Stimulated activated naive CD8-positive, alpha-beta T cell treated with anti-CD3 and anti-CD28 coated beads, Interleukin-15, Interleukin-2, amounts not matched to agents 100 U/mL and 50 U/mL, for 24 hours (primary cell): ENCODE measurements around the gene TMEM132A.
"Not testable (repeated sequence)": the region's sequence is repeated elsewhere in the genome, so short reads cannot be mapped to it uniquely, and the experiment has no call there.

Experiments used
- ATAC-seq: fragments of 150-1000 bp; cut with Tn5 transposase; one replicate; pipeline ENCODE4 v1.10.0; 2021
- DNase-seq: peaks from one replicate; pipeline ENCODE4 v3.0.0; 2021

Gene TMEM132A

DNA sequence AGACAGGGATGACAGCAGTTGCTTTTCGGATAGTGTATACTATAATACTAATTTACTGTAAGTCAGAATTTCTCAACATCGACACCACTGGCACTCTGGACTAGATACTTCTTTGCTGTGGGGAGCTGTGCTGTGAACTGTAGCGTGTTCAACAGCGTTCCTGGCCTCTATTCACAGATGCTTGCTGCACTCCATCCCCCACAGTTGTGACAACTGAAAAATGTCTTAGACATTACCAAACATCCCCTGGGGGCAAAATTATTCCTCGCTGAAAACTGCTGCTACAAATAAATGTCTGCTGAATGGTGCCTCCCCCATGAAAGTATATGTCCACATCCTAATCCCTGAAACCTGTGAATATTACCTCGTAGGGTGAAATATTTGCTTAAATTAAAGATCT is 35.2 kb downstream of the TMEM132A start:
- DNase-seq (no peak), ATAC-seq (no peak)

DNA sequence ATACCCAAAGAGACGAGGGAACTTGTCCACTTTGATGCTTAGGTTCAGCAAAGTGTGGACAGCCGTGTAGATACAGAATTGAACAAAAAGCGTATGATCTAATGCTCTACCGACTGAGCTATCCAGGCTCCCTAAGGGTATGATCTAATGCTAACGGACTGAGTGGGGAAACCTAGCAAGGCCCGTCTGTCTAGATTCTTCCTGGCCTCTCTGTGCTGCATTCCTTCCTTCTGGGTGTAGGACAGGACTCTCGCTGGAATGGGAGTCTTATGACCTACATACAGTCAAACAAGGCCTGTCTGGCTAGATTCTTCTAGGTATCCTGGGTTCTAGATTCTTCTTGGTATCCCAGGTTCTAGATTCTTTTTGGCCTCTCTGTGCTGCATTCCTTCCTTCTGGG is 36.1 kb downstream of the TMEM132A start:
- DNase-seq (no peak), ATAC-seq (no peak)

DNA sequence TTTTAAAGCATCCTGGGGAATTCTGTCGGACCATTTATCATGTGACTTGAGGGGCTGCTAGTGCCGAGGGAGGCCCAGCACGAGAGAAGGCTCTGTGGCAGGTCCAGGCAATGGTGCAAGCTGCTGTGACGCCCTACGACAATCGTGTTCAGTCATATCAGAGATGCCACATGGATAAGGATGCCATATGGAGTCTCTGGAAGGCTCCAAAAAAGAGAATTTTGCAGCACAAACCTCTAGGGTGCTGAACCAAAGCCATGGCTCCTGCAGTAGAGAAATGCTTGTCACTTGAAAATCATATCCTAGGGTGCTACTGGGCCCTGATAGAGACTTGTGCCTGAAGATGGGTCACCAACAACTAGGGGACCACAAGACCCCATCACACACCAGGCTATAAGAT is 40.5 kb downstream of the TMEM132A start:
- ATAC-seq (no peak), DNase-seq (no peak)

DNA sequence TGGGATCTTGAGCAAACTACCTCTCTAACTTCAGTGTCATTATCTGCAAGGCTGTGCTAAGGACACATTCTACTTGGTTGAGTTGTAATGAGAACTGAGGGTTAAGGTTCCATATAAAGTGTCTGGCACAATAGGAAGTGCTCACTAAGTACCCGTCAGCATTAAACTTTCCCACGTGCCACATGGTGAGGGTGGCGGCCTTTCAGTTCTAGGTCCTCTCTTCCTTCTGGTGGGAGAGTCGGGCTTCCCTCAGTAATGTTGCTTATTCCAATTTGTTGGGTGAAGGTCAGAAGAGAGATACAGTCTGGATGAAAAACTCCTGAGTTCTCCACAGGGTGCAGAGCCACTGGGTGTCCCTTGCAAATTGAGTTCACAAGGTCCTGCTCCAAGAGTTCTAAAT is 42.6 kb downstream of the TMEM132A start:
- no peak for ATAC-seq

DNA sequence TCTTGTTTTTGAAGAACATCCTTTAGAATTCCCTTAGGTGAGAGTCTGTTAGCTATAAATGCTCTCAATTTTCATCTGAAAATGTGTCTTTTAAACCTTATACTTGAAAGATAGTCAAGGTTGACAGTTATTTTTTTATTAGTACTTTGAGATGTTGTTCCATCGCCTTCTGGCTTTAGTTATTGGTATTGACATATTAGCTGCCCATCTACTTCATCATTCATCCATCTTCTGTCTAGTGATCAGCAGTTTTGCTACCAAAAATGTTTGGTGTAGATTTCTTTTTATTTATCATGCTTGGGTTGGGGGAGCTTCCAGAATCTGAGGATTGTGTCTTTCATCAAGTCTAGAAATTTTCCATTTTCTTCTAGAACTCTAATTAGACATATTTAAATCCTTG is 44.0 kb downstream of the TMEM132A start:
- no peak for ATAC-seq
- no peak for DNase-seq

More for the DNA sequence above, 42.6 kb downstream of the TMEM132A start:
- DNase-seq, result no peak

DNA sequence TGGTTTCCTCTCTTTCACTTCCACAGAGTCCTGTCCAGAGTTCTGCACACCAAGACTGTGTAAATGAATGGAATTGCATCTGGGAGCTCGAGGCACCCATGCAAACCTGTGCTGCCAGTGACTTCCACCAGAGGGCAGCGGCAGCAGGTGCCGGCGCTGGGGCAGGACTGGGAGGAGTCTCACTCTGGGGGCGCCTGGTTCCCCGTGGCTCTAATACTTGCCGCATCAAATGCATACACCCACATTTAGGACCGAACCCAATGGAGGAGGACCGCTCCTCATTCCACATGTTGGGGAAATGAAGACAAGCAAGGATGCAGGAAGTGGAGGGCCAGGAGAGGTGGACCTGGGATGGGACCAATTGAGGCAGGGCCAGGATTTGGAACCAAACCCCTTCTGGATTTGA is 46.1 kb downstream of the TMEM132A start:
- DNase-seq (peak; percentile 87), ATAC-seq (peak; percentile 57)

DNA sequence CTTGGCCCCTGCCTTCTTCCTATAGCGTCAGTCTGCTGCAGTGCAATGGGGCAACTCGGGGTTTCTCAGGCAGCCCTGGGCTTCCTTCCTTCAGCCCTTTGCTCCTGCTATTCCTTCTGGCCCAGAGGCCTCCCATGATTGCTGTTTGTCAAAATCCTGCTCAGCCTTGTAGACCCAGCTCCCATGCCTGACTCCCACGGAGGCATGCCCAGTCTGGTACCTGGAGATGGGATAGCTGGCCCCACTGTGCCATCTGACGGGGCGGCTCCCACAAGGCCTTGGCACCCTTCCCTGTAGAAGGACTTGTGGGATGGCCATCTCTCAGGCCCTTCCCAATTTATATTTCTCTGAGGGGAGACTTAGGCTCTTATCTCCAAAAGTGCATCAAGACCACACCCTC is 46.6 kb downstream of the TMEM132A start:
- ATAC-seq (no peak), DNase-seq (no peak)

DNA sequence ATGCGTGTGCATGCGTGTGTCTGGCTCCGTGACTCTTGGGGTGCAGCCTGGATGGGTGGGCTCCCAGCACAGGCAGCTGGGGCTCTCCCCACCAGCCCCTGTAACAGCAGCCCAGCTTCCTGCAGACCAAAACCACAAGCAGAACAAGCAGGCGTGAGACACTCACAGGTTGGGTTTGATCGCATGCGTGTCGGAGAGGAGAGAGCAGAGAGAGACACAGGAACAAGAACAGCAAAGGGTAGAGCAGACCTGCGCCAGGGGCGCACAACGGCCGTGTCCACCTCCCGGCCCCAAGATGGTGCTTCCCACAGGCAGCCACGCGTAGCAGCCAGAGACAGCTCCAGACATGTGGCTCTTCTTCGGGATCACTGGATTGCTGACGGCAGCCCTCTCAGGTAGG is 47.3 kb downstream of the TMEM132A start, which contains the start of gene CD6:
CD6 (plus strand) TSS at position 161 of the 400 bp plus-strand sequence; CDS start at position 347, 186 bp downstream.
- ATAC-seq, result peak; percentile 69
- peak; percentile 67 for DNase-seq

DNA sequence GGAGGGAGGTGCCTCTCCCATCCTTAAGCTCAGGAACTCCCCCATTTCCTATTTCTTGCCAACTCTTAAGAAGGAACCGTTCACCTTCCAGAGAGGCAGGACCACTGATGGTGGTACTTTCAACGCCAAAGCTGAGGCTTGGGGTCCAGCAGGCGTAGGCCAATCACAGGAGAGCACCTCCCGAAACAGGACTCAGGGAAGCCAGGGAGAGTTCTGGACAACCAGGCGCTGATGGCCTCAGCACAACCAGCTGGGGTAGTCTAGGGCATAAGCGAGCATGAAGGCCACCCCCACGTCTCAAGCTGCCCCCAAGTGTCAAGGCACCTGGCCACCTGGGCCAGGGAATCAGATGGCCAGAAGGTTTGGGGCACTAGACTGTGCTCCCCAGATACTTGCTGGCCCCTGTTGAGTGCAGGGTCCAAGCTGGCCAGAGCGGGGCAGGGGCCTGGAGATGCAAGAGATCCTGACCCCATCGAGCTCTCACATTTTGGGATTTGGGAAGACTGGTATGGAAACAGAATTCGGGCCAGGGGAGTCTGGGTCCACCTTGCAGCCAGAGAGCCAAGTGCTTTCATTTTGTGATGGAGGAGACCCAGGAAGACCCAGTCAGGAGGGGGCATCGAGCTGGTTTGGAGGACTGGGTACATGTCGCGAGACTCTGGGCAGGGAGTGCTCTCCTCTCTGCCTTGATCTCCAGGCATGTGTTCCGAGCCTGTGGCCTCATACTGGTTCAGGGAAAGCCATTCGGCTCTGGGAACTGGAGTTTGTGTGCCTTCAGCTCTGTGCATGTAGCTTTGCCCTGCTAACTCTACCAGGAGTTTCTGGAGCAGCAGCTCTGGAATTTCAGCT is 48.1 kb downstream of the TMEM132A start:
- ATAC-seq, result peak; percentile 26
- DNase-seq, result no peak

DNA sequence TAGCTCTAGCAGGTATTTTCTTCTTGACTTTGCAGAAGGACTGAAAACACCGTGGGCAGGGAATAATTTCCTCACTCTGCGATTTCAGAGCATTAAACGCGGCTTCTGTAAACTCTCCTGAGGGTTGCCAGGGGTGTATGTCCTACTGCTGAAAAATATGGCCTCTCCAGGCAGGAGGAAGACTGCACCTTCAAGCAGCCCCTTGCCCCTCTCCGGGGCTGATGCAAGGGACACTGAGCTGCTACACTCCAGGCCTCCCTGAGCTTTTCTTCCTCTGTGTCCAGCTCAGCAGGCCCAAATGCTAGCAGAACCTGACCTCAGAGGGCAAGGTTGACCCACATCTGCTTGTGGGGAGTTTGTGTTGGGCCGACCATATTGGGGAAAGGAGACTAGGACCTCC is 49.4 kb downstream of the TMEM132A start:
- DNase-seq (no peak), ATAC-seq (no peak)

DNA sequence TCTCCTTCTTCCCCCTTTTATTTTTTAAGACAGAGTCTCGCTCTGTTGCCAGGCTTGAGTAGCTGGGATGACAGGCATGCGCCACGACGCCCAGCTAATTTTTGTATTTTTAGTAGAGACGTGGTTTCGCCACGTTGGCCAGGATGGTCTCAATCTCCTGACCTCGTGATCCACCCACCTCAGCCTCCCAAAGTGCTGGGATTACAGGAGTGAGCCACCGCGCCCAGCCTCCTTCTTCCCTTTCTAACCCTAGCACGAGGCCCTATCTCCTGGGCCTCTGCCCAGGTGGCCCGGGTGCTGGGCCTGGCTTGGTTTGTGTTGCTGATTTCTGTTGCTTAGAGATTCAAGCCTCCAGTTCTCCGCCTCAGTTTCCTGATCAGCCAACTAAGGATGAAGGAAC is 50.1 kb downstream of the TMEM132A start:
- ATAC-seq, DNase-seq: not testable (repeated sequence)

DNA sequence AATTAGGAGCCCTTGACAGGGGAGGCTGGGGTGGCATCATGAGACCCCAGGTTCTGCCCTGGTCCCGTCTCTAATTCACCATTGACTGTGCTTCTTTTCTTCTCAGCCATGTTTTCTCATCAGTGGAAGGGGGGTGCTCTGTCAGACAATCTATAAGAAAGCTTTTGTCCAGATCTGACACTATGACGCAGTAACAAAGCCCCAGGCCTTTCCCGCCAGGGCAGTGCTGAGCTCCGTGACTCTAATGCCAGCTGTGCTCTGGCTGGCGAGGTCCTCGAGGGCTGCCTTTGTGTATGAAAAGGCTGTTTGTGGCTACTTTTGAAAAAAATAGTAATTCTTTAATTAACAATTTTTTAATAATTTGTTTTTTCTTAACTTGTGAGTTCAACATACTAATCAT is 50.5 kb downstream of the TMEM132A start:
- DNase-seq, result no peak
- ATAC-seq, result no peak

DNA sequence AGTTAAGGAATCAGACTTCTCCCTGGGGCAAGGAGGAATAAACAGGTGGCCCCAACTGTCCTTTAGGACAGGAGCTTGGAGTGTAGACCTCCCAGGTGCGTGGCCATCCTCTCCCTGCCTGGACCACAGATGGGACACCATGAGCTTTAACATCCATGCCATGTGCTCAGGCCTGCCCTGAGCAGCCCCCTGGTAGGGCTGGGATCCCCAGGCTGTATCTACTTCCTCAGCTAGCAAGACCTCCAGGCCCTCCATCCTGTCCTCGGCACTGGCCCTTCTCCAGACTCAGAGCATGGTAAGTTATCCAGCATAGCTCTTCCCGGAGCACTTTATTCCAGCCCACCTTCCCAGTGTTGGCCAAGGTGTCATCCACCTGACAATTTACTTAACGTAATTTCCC is 53.0 kb downstream of the TMEM132A start:
- ATAC-seq, result no peak
- DNase-seq, result no peak

DNA sequence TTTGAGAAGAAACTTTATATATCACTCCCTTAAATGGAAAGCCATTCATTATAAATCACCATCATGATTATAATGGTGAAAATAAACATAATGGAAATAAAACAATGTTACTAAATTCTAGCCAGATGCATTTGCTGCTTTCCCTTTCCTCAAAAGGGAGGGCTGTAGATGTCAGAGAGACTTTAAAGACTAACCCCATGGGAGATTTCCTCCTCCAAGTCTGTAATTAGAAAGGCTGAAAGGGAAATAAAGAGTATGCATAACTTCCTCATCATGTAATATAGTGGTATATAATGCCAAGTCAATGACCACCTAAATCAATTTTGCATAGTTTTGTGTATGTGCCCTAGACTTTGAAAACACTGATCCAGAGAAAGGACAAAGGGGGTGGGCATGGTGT is 53.6 kb downstream of the TMEM132A start:
- DNase-seq, result no peak
- ATAC-seq, result no peak

DNA sequence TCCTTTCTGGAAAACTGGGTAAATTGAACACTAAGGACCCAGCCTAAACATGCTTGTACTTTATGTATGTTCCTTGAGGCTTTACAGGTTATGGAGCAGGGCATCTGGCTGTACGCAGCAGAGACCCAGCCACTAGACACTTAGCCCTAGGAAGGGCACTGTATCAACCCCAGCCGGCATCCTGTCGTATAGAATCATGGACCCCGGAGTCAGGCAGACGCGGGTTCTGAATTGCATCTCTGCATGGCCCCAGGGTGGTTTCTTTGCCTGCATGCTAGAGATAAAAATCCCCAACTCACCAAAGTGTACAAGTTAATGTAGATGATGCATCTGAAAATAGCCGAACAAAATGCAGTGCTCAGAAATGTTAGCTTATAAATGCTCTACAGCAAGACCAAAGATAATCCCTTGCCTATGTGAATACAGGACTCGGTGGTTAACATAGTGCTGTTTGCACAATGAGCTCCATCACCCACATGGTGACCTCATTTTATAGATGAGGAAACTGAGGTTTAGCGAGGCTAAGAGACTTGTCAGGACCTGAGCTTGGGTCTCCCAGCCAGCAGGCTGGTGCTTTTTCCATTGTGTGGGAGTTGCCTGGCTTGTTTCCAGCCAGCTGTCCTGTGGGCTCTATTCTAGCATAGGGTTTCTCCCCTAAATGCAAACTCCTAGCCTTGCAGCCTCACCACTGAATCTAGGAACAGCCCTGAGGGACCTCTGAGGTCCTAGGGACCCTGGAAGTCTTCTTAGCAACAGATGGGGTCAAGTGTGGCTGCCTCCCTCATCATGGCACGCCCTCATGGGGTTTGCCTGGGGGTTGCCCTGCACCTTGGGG is 54.5 kb downstream of the TMEM132A start:
- DNase-seq (peak; percentile 89), ATAC-seq (peak; percentile 92)

DNA sequence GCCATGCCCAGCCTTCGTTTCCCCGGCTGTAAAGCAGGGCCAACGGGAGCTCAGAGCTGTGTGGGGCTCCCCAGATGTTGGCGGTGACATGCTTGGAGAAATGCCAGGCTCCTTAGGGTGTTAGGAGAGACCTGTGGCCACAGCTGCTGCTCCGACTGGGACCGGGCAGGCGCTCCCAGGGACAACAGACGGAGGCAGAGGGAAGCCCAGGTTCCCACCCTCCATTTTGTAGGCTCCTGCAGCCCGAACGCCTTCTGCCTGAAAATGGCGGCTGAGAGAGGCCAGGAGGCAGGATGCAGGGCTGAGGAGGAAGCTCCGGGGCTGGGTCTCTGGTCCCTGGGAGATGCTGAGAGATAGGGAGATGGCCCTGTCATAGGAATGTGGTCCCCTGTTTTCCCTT is 57.3 kb downstream of the TMEM132A start:
- no peak for DNase-seq
- ATAC-seq, result no peak

DNA sequence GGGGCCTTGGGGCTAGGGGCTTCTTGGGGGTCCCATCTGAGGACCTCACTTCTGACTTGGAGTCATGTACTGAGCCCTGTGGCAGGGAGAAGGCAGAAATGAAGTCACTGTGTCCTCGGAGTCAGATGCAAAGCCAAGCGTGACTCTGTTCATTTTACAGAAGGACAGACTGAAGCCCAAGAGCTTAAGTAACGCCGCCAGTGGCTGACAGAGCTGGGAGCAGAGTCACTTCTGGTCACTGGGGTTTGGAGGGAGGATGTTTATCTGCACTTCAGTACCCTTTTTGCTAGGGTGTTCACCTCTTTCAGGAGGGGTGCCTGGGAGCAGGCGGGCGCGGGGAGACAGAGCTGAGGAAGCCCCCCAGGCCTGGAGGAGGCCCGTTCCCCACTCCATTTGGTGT is 57.9 kb downstream of the TMEM132A start:
- ATAC-seq (no peak), DNase-seq (no peak)

DNA sequence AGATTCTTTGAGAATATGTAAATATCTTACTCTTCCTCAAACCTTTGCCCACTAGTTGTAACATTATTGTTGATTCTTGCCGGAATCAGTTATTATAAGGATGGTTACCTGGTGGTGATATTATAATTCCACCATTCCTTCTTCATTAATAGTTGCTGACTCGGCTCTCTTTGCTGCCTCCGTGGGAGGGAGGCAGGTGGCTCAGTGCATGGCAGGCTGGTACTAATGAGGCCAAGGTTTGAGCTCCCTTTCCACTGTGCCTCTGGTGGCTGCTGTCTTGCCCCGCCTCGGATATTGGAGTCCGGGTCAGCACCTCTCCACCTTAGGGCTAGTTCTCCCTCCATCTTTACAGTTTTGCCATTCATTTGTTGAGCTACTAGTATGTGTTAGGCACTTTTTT is 59.9 kb downstream of the TMEM132A start:
- DNase-seq (no peak), ATAC-seq (no peak)

DNA sequence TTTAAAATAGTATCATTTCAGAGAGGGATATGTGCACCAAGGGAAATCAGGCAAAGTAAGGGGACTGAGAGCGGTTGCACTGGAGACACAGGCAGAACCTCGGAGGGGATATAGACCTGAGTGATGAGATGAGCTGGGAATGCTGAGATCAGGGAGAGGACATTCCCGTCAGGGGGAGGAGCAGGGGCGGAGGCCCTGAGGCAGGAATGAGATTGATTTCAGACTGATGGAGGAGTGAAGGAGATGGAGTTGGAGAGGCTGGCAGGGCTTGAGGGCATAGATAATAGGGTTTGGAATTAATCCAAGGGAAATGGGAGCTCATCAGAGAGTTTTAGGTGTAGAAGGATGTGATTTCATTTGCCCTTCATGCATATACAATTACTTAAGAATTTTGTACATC is 60.4 kb downstream of the TMEM132A start:
- ATAC-seq (no peak), DNase-seq (no peak)

DNA sequence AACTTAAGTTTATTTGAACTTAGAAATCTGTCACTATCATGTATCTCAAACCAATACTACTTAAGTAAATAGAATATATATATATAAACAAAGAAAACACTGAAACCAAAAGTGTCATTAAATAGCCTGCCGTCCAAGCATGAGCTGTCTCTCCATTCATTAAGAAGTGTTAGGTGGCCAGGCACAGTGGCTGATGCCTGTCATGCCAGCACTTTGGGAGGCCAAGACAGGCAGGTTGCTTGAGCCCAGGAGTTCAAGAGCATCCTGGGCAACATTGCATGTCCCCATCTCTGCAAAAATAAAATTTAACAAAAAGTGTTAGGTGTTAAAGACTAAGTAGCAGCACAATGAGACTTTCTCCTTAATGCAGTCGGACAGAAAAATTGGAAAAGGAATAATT is 61.2 kb downstream of the TMEM132A start:
- DNase-seq (no peak), ATAC-seq (no peak)

DNA sequence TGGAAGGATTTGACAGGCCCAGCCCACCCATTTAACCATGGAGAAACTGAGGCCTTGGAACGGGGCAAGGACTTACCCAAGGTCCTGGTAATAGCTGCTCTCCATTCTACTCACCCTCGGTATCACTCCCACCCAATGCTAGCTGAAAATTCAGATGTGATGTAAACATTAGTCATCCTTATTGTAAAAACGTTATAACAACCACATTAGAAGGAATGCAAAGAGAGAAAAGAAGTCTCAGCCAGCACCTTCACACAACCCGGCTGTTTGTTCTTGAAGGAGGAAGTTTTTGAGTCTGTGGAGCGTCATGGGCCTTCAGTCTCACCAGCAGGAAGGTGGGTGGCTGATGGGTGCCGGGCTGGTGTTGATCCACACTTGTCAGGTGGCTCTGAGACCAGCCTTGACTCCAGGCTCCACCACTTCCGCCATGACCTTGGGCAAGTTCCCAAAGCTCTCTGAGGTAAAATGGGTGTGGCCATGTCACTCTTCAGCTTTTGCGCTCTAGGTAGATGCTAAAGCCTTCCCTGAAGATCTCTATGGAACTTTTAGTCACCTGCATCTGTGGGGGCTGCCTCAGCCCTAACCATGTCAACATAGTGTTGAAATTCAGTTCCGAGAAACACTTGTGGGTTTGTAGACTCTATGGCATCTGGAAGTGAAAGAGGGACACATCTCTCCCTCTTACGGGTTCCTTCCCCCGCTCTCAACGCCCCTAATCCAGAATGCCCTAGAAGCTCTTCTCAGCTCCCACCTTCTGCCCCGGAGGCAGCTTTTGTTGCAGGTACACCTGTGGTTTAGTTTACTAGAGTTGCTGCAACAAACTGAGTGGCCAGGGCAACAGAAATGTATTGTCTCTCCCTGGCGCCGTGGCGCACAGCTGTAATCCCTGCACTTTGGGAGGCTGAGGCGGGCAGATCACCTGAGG is 62.0 kb downstream of the TMEM132A start:
- DNase-seq, result peak; percentile 86

More for the DNA sequence above, 62.0 kb downstream of the TMEM132A start:
- ATAC-seq, result peak; percentile 86
